NCI-H2171 (cell line): ENCODE data around the gene OR4S1.
A peak's percentile ranks its signal among the peaks of the same experiment; 100 is the strongest.
"Not testable (repeated sequence)": the region's sequence is repeated elsewhere in the genome, so short reads cannot be mapped to it uniquely, and the experiment has no call there.

Experiments
- DNase-seq: peaks from one replicate; lab custom pipeline; 2025; lab: John Stamatoyannopoulos, UW

The OR4S1 gene

GRCh38 chr11:48305923-48306322 lies at the start of gene OR4S1:
Gene OR4S1, plus strand, starts transcription at chr11:48306223. Its CDS starts 0 bp downstream, at chr11:48306223.
- no peak for DNase-seq

GRCh38 chr11:48261600-48261999 lies 44.4 kb upstream of the OR4S1 start:
- no peak for DNase-seq

GRCh38 chr11:48263423-48263911 lies 42.6 kb upstream of the OR4S1 start, which contains the start of gene OR4X1:
Gene OR4X1, plus strand, starts transcription at chr11:48263861. Its CDS starts 0 bp downstream, at chr11:48263861.
- no peak for DNase-seq

GRCh38 chr11:48270621-48271020 lies 35.4 kb upstream of the OR4S1 start:
- no peak for DNase-seq

- no peak for DNase-seq
Observed at GRCh38 chr11:48272606-48273005, 33.4 kb upstream of the OR4S1 start.

- DNase-seq: peak; percentile 26
Observed at GRCh38 chr11:48307760-48308386, 1.9 kb downstream of the OR4S1 start.

GRCh38 chr11:48313590-48313989 lies 7.6 kb downstream of the OR4S1 start:
- not testable (repeated sequence) for DNase-seq

GRCh38 chr11:48319813-48320212 lies 13.8 kb downstream of the OR4S1 start:
- DNase-seq: not testable (repeated sequence)

- not testable (repeated sequence) for DNase-seq
Observed at GRCh38 chr11:48324620-48325019, 18.6 kb downstream of the OR4S1 start, which contains the start of gene OR4C3. Gene OR4C3, plus strand, starts transcription at chr11:48324920. Its CDS starts 102 bp downstream, at chr11:48325022.

GRCh38 chr11:48341466-48341865 lies 35.4 kb downstream of the OR4S1 start:
- DNase-seq: no peak

- not testable (repeated sequence) for DNase-seq
Observed at GRCh38 chr11:48342505-48342904, 36.5 kb downstream of the OR4S1 start.

- DNase-seq: not testable (repeated sequence)
Observed at GRCh38 chr11:48346286-48346685, 40.3 kb downstream of the OR4S1 start.

- DNase-seq: no peak
Observed at GRCh38 chr11:48354013-48354412, 48.0 kb downstream of the OR4S1 start.

- DNase-seq: no peak
Observed at GRCh38 chr11:48354677-48355076, 48.7 kb downstream of the OR4S1 start.
